GM18951 (cell line): ENCODE measurements around the gene ANO4.
"Not testable (repeated sequence)": the region's sequence is repeated elsewhere in the genome, so short reads cannot be mapped to it uniquely, and the experiment has no call there.

ENCODE experiments used
- POLR2A ChIP-seq: IDR thresholded peaks from 4 replicates; pipeline ENCODE4 v1.6.1; 2011; ENCODE audit warnings: mild to moderate bottlenecking; ENCODE audit not compliant: insufficient read length, insufficient read depth; ENCODE audit errors: extremely low read depth
- in situ Hi-C: fragments of 300-500 bp; cut with MboI; formaldehyde crosslinking; loops from one replicate; pipeline ENCODE4 v1.12.0; 2022; ENCODE audit warnings: low sequenced_read_pairs, mixed read lengths, inconsistent platforms; ENCODE audit not compliant: unreplicated experiment

The ANO4 gene

GRCh38 chr12:101111441-101111840, 316.9 kb downstream of the ANO4 start:
- in situ Hi-C loops: no loop called here
- TF ChIP-seq POLR2A: no peak

GRCh38 chr12:101115326-101115725, 320.8 kb downstream of the ANO4 start:
- in situ Hi-C loops: no loop called here

DNA sequence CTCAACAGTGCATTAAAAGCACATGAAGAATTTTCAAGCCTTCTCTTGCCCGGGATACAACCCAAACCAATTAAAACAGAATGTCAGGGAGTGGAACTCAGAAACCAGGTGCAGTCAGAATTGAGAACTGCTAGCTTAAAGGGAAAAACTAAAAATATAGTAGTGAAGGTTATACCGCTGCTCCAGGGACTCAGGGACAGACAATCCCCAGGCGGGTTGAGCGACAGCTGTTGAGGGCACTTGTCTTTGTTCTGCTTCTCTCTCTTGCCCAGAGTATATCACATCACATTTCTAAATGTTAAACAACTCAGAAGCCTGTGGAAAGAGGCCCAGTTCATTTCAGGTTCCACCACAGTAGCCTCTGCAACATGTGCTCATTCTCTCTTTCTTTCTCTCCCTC, 322.3 kb downstream of the ANO4 start:
- no peak for TF ChIP-seq POLR2A
- in situ Hi-C loops: no loop called here

More at GRCh38 chr12:101115326-101115725, 320.8 kb downstream of the ANO4 start:
- TF ChIP-seq POLR2A: no peak

DNA sequence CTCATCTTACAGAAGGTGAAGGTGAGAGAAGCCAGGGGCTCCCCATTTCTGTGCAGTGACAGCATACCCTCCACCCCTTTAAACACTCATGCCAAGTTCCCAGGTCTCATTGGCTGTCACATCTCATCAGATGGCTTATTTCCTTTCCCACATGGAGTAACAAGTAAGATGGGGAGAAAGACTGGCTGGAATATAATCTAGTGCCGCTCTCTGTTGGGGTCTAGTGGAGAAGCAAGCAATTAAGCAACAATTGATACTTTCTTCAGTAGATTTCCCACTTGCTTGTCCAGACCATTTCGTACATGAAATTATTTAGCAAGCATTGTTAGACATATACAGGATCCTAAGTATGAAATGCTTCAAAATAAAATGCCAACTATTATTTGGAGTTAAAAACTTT, 323.3 kb downstream of the ANO4 start:
- in situ Hi-C loops: no loop called here
- no peak for TF ChIP-seq POLR2A

DNA sequence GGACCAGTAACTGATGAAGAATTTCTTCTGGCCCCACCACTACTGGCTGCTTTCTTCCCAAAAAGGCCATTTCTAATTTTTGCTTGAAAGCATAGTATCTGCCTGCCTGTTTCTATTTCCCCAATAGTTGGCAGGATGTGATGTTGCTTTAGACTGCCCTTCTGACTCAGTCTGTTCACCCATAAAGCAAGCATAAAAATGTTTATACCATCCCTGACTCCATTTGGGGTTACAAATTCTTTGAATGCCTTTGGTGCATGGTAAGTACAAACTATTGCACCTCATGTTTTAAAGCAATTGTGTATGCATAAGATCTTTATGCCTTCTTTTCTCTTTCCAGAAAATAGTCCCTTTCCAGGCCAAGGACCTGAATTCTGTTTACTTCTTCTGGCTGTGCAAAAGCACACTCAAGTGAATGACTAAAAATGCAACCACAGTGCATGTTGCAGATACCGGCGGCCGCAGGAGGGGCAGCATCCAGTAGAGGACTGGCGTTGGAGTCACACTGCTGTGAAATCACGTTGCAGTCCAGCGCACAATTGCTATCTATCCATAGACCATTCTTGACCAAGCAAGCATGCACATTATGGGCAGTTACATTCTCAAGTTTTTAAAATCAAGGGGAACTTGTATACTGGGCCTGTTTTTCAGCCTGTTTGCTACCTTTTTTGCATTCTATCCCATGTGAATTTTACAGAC, 333.1 kb downstream of the ANO4 start:
- TF ChIP-seq POLR2A: no peak
- in situ Hi-C loops: no loop called here

GRCh38 chr12:101145777-101146431, 351.3 kb downstream of the ANO4 start:
- in situ Hi-C loops: not testable (repeated sequence)

- in situ Hi-C loops: no loop called here
These were observed 370.7 kb downstream of the ANO4 start for GRCh38 chr12:101165319-101165718.

DNA sequence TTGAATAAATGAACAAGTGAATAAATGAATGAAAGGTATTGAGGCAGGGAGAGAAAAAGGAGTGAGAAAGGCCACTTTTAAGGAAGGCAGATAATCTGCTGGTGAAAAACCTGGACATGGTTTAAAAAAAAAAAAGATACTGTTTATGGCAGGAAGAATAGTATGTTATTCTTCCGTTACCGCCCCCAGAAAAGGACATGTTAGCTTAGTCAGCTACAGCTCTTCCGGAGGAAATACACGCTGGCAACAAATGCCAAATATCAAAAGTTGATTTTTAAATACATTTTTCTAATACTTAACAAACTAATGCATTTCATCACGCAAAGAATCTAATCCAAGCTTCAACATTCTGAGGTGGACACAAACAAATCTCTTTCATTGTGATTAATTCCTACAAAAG, 372.3 kb downstream of the ANO4 start:
- no peak for TF ChIP-seq POLR2A
- in situ Hi-C loops: no loop called here

More at GRCh38 chr12:101165319-101165718, 370.7 kb downstream of the ANO4 start:
- TF ChIP-seq POLR2A: no peak

DNA sequence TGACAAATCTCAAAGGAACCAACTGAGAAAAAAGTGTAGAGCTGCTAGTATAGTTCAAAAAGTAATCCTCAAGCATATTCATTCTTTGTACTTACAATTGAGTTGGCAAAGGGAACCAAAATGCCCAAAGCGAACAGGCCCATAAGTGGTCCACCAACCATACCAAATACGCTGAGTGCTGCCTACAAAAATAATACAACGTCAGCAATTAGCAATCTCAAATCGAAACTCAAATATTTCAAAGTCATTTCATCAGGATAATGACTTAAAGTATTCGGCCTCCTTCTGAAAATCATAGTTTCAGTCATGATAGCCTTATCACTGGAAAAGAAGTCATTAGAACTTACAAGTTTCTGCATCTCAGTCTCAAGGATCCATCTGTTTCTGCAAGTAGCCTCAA, 373.4 kb downstream of the ANO4 start:
- in situ Hi-C loops: no loop called here
- TF ChIP-seq POLR2A: no peak

GRCh38 chr12:101172316-101172715, 377.7 kb downstream of the ANO4 start:
- in situ Hi-C loops: no loop called here

GRCh38 chr12:101173197-101173749, 378.7 kb downstream of the ANO4 start:
- in situ Hi-C loops: no loop called here

More at GRCh38 chr12:101172316-101172715, 377.7 kb downstream of the ANO4 start:
- no peak for TF ChIP-seq POLR2A

DNA sequence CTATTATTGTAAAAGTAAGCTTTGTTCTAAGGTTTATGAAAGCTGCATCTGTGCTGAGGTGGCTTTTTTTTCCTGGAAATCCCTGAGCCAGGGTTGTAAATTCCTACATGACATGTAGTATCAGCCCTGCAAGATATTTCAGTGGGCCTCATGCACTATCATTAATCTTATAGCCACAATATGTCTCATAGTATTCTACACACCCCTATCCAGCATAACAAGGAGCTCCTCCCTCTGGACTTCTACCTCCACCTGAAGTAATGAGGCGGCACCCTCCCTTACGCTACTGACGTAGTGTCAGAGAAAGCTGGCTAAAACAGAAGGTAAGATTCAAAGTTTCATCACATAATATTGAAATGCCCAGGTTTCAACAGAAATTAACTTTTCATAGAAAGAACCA, 380.0 kb downstream of the ANO4 start:
- in situ Hi-C loops: no loop called here
- TF ChIP-seq POLR2A: no peak

More at GRCh38 chr12:101173197-101173749, 378.7 kb downstream of the ANO4 start:
- no peak for TF ChIP-seq POLR2A
